K562 (cell line): ENCODE measurements around the gene SOX11. TPM values are rescaled to one million over a fixed set of nuclear protein-coding genes. Genes with fewer than 3 reads are reported as not detected.

Experiments
- ATAC-seq: fragments of 200-7000 bp; cut with Tn5 transposase; 3 replicates; pipeline ENCODE4 v1.9.1; 2020; ENCODE audit warnings: moderate library complexity
- BruUV-seq: library from RNA; stranded (reverse); fragments of 400-500 nt; replicated peaks from 2 replicates; lab custom pipeline; 2021; lab: Mats Ljungman, UMichigan
- CTCF ChIA-PET: fragments of 300-600 bp; formaldehyde crosslinking; extraction: SDS; loops from one replicate; lab custom pipeline; 2021; ENCODE audit warnings: low intra/inter-chr PET ratio; lab: Yijun Ruan, JAX
- POLR2A ChIA-PET: fragments of 300-600, 350-650 bp; sonication (Branson Sonifier 250); formaldehyde crosslinking; extraction: SDS; loops from one replicate; lab custom pipeline; 2021; ENCODE audit warnings: antibody characterized with exemption, inconsistent platforms; lab: Yijun Ruan, JAX
- DNase-seq, 4 experiments: peaks; one replicate each; pipeline versions ENCODE4 v3.0.0 to v3.0.0-alpha.2; 2011 to 2018; ENCODE audit warnings: low spot score in 3 of 4, mixed read lengths in 3 of 4; ENCODE audit errors: extremely low read depth in 1 of 4
- FAIRE-seq: peaks from 2 replicates; lab custom pipeline; 2011; peaks lifted over from hg19 to GRCh38; lab: Jason Lieb, UNC
- H2AFZ ChIP-seq: 2 replicates; pipeline ENCODE4 v1.6.0; 2011; ENCODE audit warnings: low read depth, low read length, control low read depth, inconsistent platforms
- H3K27ac ChIP-seq: fragments of 200-600 bp; 3 replicates; pipeline ENCODE4 v1.8.0; 2011; ENCODE audit warnings: low read depth, mild to moderate bottlenecking, control low read depth, inconsistent platforms, low read length, moderate library complexity, mixed read lengths; ENCODE audit errors: extremely low read depth
- H3K27me3 ChIP-seq, 2 experiments: fragments of 300-600 bp in 1 of 2; 2 replicates in 1 of 2; 3 replicates in 1 of 2; pipeline versions ENCODE4 v1.6.0 to v1.8.0; 2011; ENCODE audit warnings: inconsistent platforms in 2 of 2, low read length in 2 of 2, mild to moderate bottlenecking in 1 of 2, mixed read lengths in 1 of 2, moderate library complexity in 1 of 2; ENCODE audit not compliant: control insufficient read depth in 2 of 2, insufficient read depth in 2 of 2
- H3K36me3 ChIP-seq: fragments of 300-600 bp; 3 replicates; pipeline ENCODE4 v1.8.0; 2011; ENCODE audit warnings: mild to moderate bottlenecking, low read length, inconsistent platforms; ENCODE audit not compliant: control insufficient read depth, insufficient read depth
- H3K4me1 ChIP-seq, 2 experiments: fragments of 200-600 bp in 1 of 2; replicated peaks in 1 of 2; 2 replicates in 1 of 2; 3 replicates in 1 of 2; pipeline versions ENCODE4 v1.5.1 to v1.8.0; 2011; ENCODE audit warnings: inconsistent platforms in 2 of 2, low read length in 2 of 2, mild to moderate bottlenecking in 1 of 2, mixed read lengths in 1 of 2, moderate library complexity in 1 of 2; ENCODE audit not compliant: control insufficient read depth in 2 of 2, insufficient read depth in 2 of 2
- H3K4me2 ChIP-seq: 2 replicates; pipeline ENCODE4 v1.6.1; 2011; ENCODE audit warnings: low read length, control low read depth, inconsistent platforms, mixed read lengths; ENCODE audit not compliant: insufficient read depth
- H3K4me3 ChIP-seq: fragments of 200-600 bp; sonication (generic), shearing (Covaris generic); 2 replicates; pipeline ENCODE4 v1.5.1; 2016; ENCODE audit warnings: control low read depth, inconsistent platforms
- H3K79me2 ChIP-seq: fragments of 200-600 bp; 3 replicates; pipeline ENCODE4 v1.8.0; 2011; ENCODE audit warnings: low read length, inconsistent platforms; ENCODE audit not compliant: control insufficient read depth, insufficient read depth
- H3K9ac ChIP-seq, 2 experiments: 2 replicates each; pipeline versions ENCODE4 v1.6.0 to v1.6.1; 2011; ENCODE audit warnings: low read depth in 2 of 2, low read length in 2 of 2, control low read depth in 1 of 2, inconsistent platforms in 1 of 2, mild to moderate bottlenecking in 1 of 2, mixed read lengths in 1 of 2; ENCODE audit not compliant: insufficient read depth in 1 of 2
- H3K9me1 ChIP-seq: one replicate; pipeline ENCODE4 v1.6.0; 2011; ENCODE audit warnings: inconsistent platforms, mild to moderate bottlenecking, low read length, moderate library complexity; ENCODE audit not compliant: control insufficient read depth, insufficient read depth
- H3K9me3 ChIP-seq: replicated peaks from 2 replicates; pipeline ENCODE4 v1.5.1; 2011; ENCODE audit warnings: low read depth, low read length, inconsistent platforms; ENCODE audit not compliant: control insufficient read depth, insufficient read depth
- H4K20me1 ChIP-seq: replicated peaks from 2 replicates; pipeline ENCODE4 v1.6.1; 2011; ENCODE audit warnings: low read length, inconsistent platforms, mixed read lengths; ENCODE audit not compliant: control insufficient read depth, insufficient read depth
- CC2D1A ChIP-seq: fragments of 450-650 bp; IDR thresholded peaks from 2 replicates; pipeline ENCODE4 v1.6.1; 2017; ENCODE audit warnings: mild to moderate bottlenecking
- DIDO1 ChIP-seq: fragments of 450-650 bp; IDR thresholded peaks from 2 replicates; pipeline ENCODE4 v1.6.1; 2016; ENCODE audit warnings: low read depth, missing biosample characterization, missing genetic modification characterization
- KLF13 ChIP-seq: fragments of 450-650 bp; IDR thresholded peaks from 2 replicates; pipeline ENCODE4 v1.6.1; 2016; ENCODE audit warnings: missing genetic modification characterization, low read depth, mild to moderate bottlenecking, missing compliant biosample characterization, moderate library complexity, borderline replicate concordance
- SMARCA4 ChIP-seq: fragments of 450-650 bp; IDR thresholded peaks from 2 replicates; pipeline ENCODE4 v1.6.1; 2016
- WGBS: fragments of 100-300 bp; shearing (Covaris generic); methylation state at CpG from one replicate; pipeline ENCODE4 v1.1.6; 2016; ENCODE audit warnings: low coverage, mixed read lengths; ENCODE audit not compliant: insufficient coverage; ENCODE audit errors: missing lambda C conversion rate; 5-methylcytosine and 5-hydroxymethylcytosine counted together
- in situ Hi-C: fragments of 300-500 bp; cut with MboI; formaldehyde crosslinking; loops from 4 replicates; pipeline ENCODE4 v1.15.0; 2018; ENCODE audit warnings: inconsistent platforms, mixed read lengths
- intact Hi-C: fragments of 100-400 bp; cut with micrococcal nuclease; formaldehyde crosslinking; loops from 2 replicates; pipeline ENCODE4 v1.14.2; 2022
- polyA plus RNA-seq, 8 experiments: library from polyadenylated mRNA; depleted of rRNA in 4 of 8; stranded (reverse) in 5 of 8; unstranded in 3 of 8; fragments of >200 nt; fragmentation: Nextera tagmentation in 2 of 8; fragmentation: Illumina TruSeq in 1 of 8; extraction: Ambion mirVana in 2 of 8; extraction: Trizol in 1 of 8; gene quantifications; 2 replicates each; pipeline versions ENCODE4 v1.2.1 to v1.2.3, GENCODE V29; 2011 to 2014; ENCODE audit warnings: inconsistent platforms in 1 of 8, missing spikeins in 1 of 8
- total RNA-seq, 7 experiments: library from RNA; depleted of rRNA in 6 of 7; stranded (reverse); fragments of >200 nt in 6 of 7; fragmentation: Illumina TruSeq in 2 of 7; extraction: Trizol in 2 of 7; gene quantifications; 2 replicates each; pipeline versions ENCODE4 v1.2.1 to v1.2.3, GENCODE V29; 2011 to 2021; ENCODE audit warnings: low replicate concordance in 1 of 7

The SOX11 gene
- total and polyA plus RNA-seq, 9 of the 15 experiments (the other 6 are each of a cell fraction or from before 2014, with no cell fraction given) = 0.02 TPM; not detected in 8

DNA sequence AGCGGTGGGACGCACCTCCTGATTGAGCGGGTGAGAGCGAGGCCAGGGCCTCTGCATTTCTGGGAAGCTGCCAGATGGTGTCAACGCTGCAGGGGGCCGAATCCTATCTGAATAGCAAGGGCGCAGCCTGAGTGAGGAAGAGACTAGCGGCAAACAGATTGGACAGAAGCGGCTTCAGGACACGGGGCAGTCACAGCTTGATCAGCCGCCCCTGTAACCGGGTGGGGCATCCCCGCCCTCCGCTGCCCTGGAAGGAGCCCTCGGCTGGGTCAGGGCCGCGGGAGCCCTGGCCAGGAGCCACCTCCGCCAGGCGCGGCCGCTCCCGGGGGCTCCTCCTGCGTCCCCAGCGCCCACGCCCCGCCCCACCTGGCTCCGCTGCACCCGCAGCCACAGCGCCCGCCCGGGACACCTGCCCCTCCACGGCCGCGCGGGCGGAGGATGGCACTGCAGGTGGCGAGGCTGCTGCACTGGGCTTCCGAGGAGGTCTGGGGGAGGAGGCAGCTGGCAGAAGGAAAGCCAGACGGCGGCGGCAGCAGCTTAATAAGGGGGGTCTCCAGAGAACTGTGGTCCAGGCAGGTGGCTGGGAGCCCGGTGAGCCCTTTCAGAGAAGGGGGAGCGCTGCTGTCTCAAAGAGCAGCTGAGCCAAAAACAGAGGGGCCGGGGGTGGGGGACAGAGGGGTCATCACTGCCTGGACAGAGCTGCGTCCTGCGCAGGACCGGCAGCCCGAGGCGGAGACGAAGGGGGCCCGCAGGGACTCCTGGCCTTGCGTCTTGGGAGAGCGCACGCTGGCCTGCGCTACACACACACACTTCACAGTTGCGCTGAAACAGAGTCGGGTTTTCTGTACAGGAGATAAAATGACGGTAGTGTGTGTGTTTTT is 18.8 kb upstream of the SOX11 start:
- H2AFZ ChIP-seq = no peak overlapping the region
- no peaks in the 10 kb centered on the region for H3K79me2 ChIP-seq
- CTCF ChIA-PET = no interaction called here
- no peak overlapping the region for H3K27ac ChIP-seq
- intact Hi-C loops (no loop called here), in situ Hi-C loops (no loop called here)
- ATAC-seq (no peak), FAIRE-seq (no peak), DNase-seq (no peak)
- WGBS = under 1% methylated on average over 33 of the region's 58 CpGs
- BruUV-seq = no TSS peak
- no peaks in the 10 kb centered on the region for H3K4me1 ChIP-seq
- H3K4me3 ChIP-seq = no peak overlapping the region
- no peak overlapping the region for H3K4me2 ChIP-seq
- TF ChIP-seq SMARCA4 = no peak
- TF ChIP-seq CC2D1A = no peak
- no peak overlapping the region for H3K9ac ChIP-seq
- no peaks in the 10 kb centered on the region for H4K20me1 ChIP-seq
- no peaks in the 10 kb centered on the region for H3K9me1 ChIP-seq
- no peaks in the 10 kb centered on the region for H3K27me3 ChIP-seq
- no peaks in the 10 kb centered on the region for H3K36me3 ChIP-seq
- no peaks in the 10 kb centered on the region for H3K9me3 ChIP-seq
- POLR2A ChIA-PET = no interaction called here

DNA sequence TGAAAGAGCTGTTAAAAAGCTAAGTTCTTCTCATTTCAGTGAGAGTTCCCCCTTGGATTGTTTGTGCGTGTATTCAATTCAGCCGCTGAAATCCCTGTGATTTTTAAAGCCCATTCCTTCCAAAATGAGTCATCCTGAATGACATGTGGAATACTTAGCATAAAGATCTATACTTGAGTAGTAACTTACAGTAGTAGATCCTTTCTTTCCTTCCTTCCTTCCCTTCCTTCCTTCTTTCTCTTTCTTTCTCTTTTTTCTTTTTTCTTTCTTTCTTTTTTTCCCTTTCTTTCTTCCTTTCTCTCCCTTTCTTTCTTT is 18.2 kb upstream of the SOX11 start:
- in situ Hi-C loops = no loop called here
- no peak for FAIRE-seq

More for the DNA sequence above, 18.2 kb upstream of the SOX11 start:
- no peak overlapping the region for H3K4me3 ChIP-seq
- ChIA-PET POLR2A (no interaction called here), CTCF (no interaction called here)
- ATAC-seq (no peak), DNase-seq (no peak)
- intact Hi-C loops = no loop called here
- no peaks in the 10 kb centered on the region for H3K9me3 ChIP-seq
- H2AFZ ChIP-seq = no peak overlapping the region
- H3K4me2 ChIP-seq = no peak overlapping the region
- H3K36me3 ChIP-seq = no peaks in the 10 kb centered on the region
- no peak overlapping the region for H3K9ac ChIP-seq
- no peaks in the 10 kb centered on the region for H3K27me3 ChIP-seq
- WGBS = 5% methylated on average over 2 of the region's 2 CpGs
- H4K20me1 ChIP-seq = no peaks in the 10 kb centered on the region
- TF ChIP-seq KLF13 (tag) (no peak), DIDO1 (no peak)
- no peaks in the 10 kb centered on the region for H3K9me1 ChIP-seq
- H3K4me1 ChIP-seq = no peaks in the 10 kb centered on the region
- no peaks in the 10 kb centered on the region for H3K79me2 ChIP-seq
- no TSS peak for BruUV-seq
- H3K27ac ChIP-seq = no peak overlapping the region
